ENCODE data around the gene CYS1.

The CYS1 gene

DNA sequence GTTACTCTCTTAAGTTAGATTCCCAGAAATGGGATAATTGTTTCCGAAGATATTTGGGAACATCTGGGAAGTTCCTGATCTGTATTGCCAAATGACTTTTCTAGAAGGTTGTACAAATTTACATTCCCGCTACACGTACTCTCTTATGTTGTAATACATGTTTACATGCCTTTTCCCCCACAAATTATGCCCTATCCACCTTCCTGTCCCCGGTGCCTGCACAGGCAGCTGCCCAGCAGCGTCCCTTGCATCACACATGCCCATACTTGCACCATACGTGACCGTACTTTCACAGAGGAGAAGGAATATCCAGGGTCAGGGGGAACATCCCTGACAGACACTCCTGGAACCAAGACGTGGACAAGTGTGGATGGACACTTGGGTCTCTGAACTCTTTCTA, 61.0 kb downstream of the CYS1 start:
- H3K9me3 ChIP-seq (ENCODE audit: insufficient read depth, low read length): no peaks in the 10 kb centered on the region
- H3K9me2 ChIP-seq (replicated peaks; ENCODE audit: insufficient read depth, low read length): no peaks in the 10 kb centered on the region
- H3K4me2 ChIP-seq (ENCODE audit: low read depth, low read length, poor library complexity, severe bottlenecking): no peak overlapping the region
- no peaks in the 10 kb centered on the region for H3K36me3 ChIP-seq (ENCODE audit: low read length)
- H3K27ac ChIP-seq (ENCODE audit: low read depth, low read length): no peak overlapping the region
- H4K20me1 ChIP-seq (ENCODE audit: low read depth, low read length): no peaks in the 10 kb centered on the region
- H3K4me3 ChIP-seq (ENCODE audit: insufficient read depth, low read length, poor library complexity, severe bottlenecking): no peak overlapping the region
- no peak overlapping the region for H3K9ac ChIP-seq (ENCODE audit: low read length)
- H3K27me3 ChIP-seq (ENCODE audit: low read length): no peaks in the 10 kb centered on the region
- no peaks in the 10 kb centered on the region for H3F3A ChIP-seq (ENCODE audit: insufficient read depth)
- H2AFZ ChIP-seq (ENCODE audit: low read depth, low read length, severe bottlenecking): no peak overlapping the region
- no peak for TF ChIP-seq EZH2phosphoT487 (conservative IDR thresholded peaks at IDR 0.05; ENCODE audit: low read length)
- TF ChIP-seq, protein P1, sequence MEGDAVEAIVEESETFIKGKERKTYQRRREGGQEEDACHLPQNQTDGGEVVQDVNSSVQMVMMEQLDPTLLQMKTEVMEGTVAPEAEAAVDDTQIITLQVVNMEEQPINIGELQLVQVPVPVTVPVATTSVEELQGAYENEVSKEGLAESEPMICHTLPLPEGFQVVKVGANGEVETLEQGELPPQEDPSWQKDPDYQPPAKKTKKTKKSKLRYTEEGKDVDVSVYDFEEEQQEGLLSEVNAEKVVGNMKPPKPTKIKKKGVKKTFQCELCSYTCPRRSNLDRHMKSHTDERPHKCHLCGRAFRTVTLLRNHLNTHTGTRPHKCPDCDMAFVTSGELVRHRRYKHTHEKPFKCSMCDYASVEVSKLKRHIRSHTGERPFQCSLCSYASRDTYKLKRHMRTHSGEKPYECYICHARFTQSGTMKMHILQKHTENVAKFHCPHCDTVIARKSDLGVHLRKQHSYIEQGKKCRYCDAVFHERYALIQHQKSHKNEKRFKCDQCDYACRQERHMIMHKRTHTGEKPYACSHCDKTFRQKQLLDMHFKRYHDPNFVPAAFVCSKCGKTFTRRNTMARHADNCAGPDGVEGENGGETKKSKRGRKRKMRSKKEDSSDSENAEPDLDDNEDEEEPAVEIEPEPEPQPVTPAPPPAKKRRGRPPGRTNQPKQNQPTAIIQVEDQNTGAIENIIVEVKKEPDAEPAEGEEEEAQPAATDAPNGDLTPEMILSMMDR (IDR thresholded peaks at IDR 0.05; ENCODE audit: insufficient read depth, low read length, poor library complexity, severe bottlenecking): no peak
- H3K79me2 ChIP-seq (ENCODE audit: insufficient read depth, low read length): no peaks in the 10 kb centered on the region

DNA sequence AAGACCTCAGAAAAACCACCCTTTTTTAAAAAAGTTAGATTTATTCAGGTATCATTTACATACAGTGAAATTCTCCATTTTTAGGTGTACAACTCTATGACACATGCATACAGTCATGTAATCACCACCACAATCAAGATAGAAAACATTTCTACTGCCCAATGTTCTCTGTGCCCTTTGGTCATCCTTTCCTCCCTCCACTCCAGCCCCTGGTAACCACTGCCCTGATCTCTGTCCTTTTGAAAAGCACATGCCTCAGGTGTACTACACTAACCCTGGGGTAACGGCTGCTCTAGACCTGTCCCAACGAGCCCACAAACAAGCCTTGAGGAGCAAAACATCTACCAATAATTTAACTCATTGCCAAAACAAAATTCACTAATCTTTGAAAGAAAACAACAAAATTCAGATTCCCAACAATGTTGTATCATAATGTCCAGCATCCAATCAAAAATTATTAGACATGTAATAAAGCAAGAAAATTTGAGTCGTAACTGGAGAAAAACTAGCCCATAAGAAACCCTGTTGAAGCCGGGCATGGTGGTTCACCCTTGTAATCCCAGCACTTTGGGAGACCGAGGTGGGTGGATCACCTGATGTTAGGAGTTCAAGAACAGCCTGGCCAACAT, 62.8 kb downstream of the CYS1 start:
- Histone ChIP-seq H4K20me1 (ENCODE audit: low read depth, low read length) (no peaks in the 10 kb centered on the region), H3K4me3 (ENCODE audit: insufficient read depth, low read length, poor library complexity, severe bottlenecking) (no peak overlapping the region), H3K9me3 (ENCODE audit: insufficient read depth, low read length) (no peaks in the 10 kb centered on the region), H3K27me3 (ENCODE audit: low read length) (no peaks in the 10 kb centered on the region), H3K79me2 (ENCODE audit: insufficient read depth, low read length) (no peaks in the 10 kb centered on the region), H3F3A (ENCODE audit: insufficient read depth) (no peaks in the 10 kb centered on the region), H2AFZ (ENCODE audit: low read depth, low read length, severe bottlenecking) (no peak overlapping the region), H3K9ac (ENCODE audit: low read length) (no peak overlapping the region), H3K4me2 (ENCODE audit: low read depth, low read length, poor library complexity, severe bottlenecking) (no peak overlapping the region), H3K36me3 (ENCODE audit: low read length) (no peaks in the 10 kb centered on the region), H3K9me2 (replicated peaks; ENCODE audit: insufficient read depth, low read length) (no peaks in the 10 kb centered on the region), H3K27ac (ENCODE audit: low read depth, low read length) (no peak overlapping the region)
- TF ChIP-seq EZH2phosphoT487 (conservative IDR thresholded peaks at IDR 0.05; ENCODE audit: low read length): no peak
- TF ChIP-seq, protein P1 (IDR thresholded peaks at IDR 0.05; ENCODE audit: insufficient read depth, low read length, poor library complexity, severe bottlenecking): no peak

DNA sequence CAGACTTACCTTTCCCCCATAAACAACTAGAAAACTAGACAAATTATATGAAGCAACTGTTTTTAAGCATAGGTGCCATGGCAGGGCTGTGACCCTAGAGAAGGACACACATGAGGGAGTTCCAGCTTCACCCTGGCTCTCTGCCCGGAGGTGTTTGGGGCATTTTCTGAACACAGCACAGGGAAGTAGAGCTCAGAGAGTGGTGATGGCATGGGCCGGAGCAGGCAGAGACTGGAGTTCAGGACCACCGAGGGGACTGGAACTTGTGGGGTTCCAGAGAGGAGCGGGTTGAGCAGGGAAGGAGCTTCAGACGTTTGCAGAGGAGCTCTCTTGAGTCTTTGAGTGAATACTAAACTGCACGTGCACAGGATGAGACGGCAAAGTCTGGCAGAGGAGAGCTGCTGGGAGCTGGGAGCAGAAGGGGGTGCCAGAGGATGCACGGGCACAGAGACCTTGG, 63.4 kb downstream of the CYS1 start:
- Histone ChIP-seq H3K9me3 (ENCODE audit: insufficient read depth, low read length) (no peaks in the 10 kb centered on the region), H3F3A (ENCODE audit: insufficient read depth) (no peaks in the 10 kb centered on the region), H3K4me3 (ENCODE audit: insufficient read depth, low read length, poor library complexity, severe bottlenecking) (no peak overlapping the region), H3K4me2 (ENCODE audit: low read depth, low read length, poor library complexity, severe bottlenecking) (no peak overlapping the region), H3K9ac (ENCODE audit: low read length) (no peak overlapping the region), H4K20me1 (ENCODE audit: low read depth, low read length) (no peaks in the 10 kb centered on the region), H3K36me3 (ENCODE audit: low read length) (no peaks in the 10 kb centered on the region), H3K27ac (ENCODE audit: low read depth, low read length) (no peak overlapping the region), H3K79me2 (ENCODE audit: insufficient read depth, low read length) (no peaks in the 10 kb centered on the region), H3K27me3 (ENCODE audit: low read length) (no peaks in the 10 kb centered on the region), H3K9me2 (replicated peaks; ENCODE audit: insufficient read depth, low read length) (no peaks in the 10 kb centered on the region), H2AFZ (ENCODE audit: low read depth, low read length, severe bottlenecking) (no peak overlapping the region)
- no peak for TF ChIP-seq EZH2phosphoT487 (conservative IDR thresholded peaks at IDR 0.05; ENCODE audit: low read length)
- TF ChIP-seq, protein P1 (IDR thresholded peaks at IDR 0.05; ENCODE audit: insufficient read depth, low read length, poor library complexity, severe bottlenecking): no peak
